ENCODE results near the gene TTC22.
A peak's percentile ranks its signal among the peaks of the same experiment; 100 is the strongest.

Gene TTC22

DNA sequence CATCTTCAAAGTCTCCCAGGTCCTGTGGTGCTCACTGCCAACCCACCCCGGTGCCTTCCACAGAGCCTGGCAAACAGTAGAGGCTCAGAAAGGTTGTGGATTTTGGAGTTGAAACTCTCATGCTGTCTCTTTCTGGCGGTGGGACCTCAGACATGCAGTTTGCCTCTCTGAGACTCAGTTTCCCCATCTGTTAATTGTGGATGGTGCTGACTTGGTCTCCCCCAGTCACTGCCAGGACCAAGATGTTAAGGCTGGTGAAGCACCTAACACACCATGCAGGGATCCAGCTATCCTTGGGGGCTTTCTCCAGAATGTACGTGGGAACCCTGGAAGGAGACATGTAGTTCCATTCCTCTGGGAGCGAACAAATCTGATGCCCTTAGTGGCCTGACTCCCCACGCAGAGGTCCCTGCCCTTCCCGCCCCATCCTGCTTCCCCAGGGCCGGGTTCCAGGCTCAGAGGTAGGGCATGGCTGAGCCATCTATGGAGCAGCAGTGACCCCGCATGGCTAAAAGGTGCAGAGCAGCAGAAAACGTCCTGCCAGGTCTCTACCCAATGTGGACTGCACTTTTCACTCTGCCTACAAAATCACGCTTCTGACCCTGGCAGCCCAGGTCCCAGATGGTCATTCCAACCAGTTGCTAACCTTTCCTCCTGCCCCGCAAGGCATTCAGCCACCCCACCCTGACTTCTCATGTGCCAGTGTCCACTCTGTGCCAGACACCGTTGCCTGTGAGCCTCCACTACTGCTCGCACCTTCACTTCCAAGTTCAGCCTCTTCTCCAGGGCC lies 9.2 kb upstream of the TTC22 start:
- intact Hi-C loops (cut with DNase I) = loop anchor here (2.0 to 10.0 kb wide), 2 partner anchors 138 to 736 kb away; no protein-coding TSS in a partner anchor
- peak; percentile 40 to 95 (median 72) for DNase-seq

- intact Hi-C loops (cut with DNase I) = loop anchor here (2.0 to 10.0 kb wide), 2 partner anchors 137 to 735 kb away; no protein-coding TSS in a partner anchor
- peak in 1 of 10 donors; percentile 20 for DNase-seq
Observed at GRCh38 chr1:54809496-54810074, 8.5 kb upstream of the TTC22 start.

- intact Hi-C loops (cut with DNase I) = no loop called here
- DNase-seq = no peak
Observed at GRCh38 chr1:54808443-54809207, 7.5 kb upstream of the TTC22 start.

GRCh38 chr1:54807756-54808155 lies 6.6 kb upstream of the TTC22 start:
- DNase-seq = no peak
- intact Hi-C loops (cut with DNase I) = no loop called here

DNA sequence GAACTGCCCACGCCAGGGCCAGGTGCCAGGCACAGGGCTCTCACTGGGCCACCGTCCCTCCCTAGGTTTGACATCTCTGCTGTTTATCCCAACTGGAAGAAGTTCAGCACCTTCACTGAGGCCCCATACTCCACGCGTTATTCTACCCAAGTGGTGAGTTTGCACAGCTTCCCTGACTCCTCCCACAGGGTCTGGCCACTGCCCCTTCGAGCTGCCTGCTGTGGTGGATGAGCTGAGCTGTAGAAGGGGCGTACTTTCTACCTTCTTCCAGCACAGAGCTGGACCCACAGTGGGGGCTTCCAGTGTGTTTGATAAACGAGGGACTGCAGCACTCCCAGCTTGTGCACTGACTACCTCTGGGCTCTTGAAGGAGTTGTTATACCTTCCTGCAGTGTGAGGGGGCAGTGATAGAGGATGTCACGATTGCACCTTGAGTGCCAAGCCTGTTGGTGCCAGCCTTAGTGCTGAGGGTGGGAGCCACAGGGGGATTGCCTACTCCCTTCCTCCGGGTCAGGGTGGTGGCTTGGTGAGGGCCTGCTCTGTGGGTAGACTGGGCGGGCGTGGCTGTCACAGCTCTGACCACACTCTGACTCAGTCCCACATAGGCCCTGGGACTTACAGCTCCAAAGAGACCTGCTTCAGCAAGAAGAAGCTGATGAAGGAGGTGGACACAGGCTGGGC lies 5.9 kb upstream of the TTC22 start:
- intact Hi-C loops (cut with DNase I) = no loop called here
- no peak for DNase-seq

GRCh38 chr1:54805981-54806381 lies 4.9 kb upstream of the TTC22 start:
- DNase-seq = peak in 2 of 10 donors; percentile 84 to 90
- intact Hi-C loops (cut with DNase I) = no loop called here

DNA sequence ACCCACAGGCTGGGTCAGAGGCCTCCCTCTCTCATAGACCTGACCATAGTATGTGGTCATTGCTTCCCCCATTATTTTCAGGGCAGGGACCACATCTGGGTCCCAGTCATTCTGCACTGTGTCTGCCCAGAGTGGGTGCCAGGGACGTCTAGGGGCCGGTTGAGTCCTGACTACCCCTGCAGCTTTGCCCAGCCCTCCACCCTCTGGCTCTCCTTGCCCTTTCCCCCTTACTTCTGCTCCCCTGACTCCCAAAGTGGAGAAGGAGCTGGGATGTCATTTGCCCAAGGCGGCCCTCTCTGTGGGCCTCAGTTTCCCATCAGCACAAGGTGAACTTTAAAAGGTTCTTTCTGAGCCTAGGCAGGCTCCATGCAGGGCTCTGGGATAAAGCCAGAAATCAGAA lies 4.3 kb upstream of the TTC22 start:
- no peak for DNase-seq
- intact Hi-C loops (cut with DNase I) = no loop called here

DNA sequence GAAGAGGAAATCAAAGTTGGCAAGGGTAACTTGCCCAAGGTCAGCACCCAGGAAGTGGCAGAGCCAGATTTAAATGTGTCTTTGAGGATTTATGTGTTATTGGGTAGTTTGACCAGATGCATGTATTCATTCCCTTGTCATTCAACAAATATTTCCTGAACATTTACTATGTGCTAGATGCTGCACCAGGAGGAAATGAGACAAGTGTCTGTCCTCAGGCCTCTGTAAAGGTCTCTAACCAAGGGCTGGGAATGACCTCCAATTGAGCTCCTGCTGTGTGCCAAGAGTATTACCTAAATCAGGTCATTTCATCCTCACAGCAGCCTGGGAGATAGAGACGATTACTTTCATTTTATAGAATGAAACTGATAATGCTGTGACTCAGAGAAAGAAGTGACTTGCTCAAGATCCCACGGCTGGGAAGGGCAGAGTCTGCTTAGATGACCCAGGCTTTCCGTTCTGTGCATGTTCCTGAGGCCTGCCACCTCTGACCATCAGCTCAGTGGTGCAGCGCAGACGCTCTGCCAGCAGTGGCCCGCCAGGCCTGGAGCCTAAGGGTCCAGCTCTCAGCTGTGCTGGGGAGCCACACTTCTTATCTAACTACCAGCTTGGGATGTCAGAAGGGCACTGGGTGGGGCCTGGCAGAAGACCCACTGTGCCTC lies 3.5 kb upstream of the TTC22 start:
- intact Hi-C loops (cut with DNase I) = no loop called here
- DNase-seq = no peak

- no peak for DNase-seq
- intact Hi-C loops (cut with DNase I) = no loop called here
Observed at GRCh38 chr1:54803761-54804470, 2.8 kb upstream of the TTC22 start.

- intact Hi-C loops (cut with DNase I) = no loop called here
- no peak for DNase-seq
Observed at GRCh38 chr1:54800041-54800898, 853 bp downstream of the TTC22 start.

GRCh38 chr1:54798769-54799641 lies 2.1 kb downstream of the TTC22 start:
- intact Hi-C loops (cut with DNase I) = no loop called here
- DNase-seq = no peak

DNA sequence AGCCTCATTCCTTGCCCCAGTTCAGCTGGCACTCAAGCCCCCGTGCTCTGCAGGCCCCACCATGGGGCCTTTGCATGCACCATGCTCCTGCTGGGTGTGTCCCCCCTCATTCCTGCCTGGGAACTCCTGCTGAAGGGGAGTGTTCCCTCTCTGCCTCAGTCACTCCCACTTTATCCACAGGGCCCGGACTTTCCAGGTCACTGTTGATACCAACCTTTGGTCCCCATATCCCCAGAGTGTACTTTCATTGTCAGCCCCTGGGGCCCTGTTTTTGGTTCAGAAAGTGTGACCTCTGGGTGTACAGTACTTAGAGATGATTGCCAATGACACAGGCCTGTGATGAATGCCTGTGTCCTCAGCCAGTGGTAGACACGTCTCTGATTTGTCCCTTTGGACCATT lies 2.9 kb downstream of the TTC22 start:
- peak in 1 of 10 donors; percentile 43 for DNase-seq
- intact Hi-C loops (cut with DNase I) = no loop called here

GRCh38 chr1:54796902-54797301 lies 4.2 kb downstream of the TTC22 start:
- intact Hi-C loops (cut with DNase I) = no loop called here
- DNase-seq = no peak

DNA sequence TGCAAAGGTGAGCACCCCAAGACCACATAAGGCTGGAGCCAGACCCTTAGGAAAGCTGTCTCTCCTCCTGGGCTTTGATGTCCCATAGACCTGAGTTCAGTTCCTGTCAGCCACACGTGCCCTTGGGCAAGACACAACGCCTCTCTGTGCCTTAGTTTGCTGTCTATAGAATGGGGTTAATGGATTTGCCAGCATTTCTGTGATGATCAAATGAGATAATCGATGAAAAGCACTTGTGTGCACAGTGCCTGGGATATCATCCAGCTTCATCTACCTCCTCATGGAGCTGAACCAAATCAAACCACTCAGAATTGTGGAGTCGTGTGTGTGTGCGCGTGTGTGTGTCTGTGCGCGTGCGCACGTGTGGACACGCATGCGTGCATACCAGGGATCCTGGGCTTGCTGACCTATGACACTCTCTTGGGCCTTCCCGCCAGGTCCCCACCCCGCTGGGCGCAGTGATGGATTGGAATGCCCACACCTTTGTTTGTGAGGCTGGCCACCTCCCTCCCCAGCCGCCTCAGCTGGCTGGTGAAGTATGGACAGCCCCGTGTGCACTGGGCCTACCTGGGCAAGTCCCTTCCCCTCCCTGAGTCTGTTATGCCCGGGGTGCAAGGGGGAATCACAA lies 5.2 kb downstream of the TTC22 start:
- DNase-seq = peak in 1 of 10 donors; percentile 61
- intact Hi-C loops (cut with DNase I) = no loop called here

DNA sequence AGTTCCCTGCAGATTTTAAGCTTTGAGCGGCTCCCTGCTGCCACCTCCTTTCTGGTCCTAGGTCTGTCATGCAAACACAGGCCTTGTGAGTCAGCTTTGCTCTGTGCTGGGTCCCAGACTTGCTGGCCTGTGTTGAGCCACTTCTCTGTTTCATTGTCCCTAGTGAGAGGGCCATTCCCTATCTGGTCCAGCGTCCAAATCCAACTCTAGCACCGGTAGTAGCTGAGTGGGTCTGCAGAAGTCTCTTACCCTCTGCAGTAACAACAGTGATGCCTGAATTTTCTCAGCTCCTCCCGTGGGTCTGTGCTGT lies 5.8 kb downstream of the TTC22 start:
- intact Hi-C loops (cut with DNase I) = no loop called here

GRCh38 chr1:54794451-54795355 lies 6.4 kb downstream of the TTC22 start:
- peak in 1 of 10 donors; percentile 31 for DNase-seq
- intact Hi-C loops (cut with DNase I) = no loop called here

More for the DNA sequence above, 5.8 kb downstream of the TTC22 start:
- peak in 4 of 10 donors; percentile 18 to 82 (median 46) for DNase-seq

All from posterior cingulate gyrus (tissue), 11 donors.